H9 (cell line): ENCODE measurements around the gene ARHGAP40. TPM values are rescaled to one million over a fixed set of nuclear protein-coding genes. Genes with fewer than 3 reads are reported as not detected.

Source experiments
- DNase-seq: peaks from one replicate; pipeline ENCODE4 v3.0.0-alpha.2; 2017
- H2AFZ ChIP-seq: one replicate; pipeline ENCODE4 v1.6.1; 2013; ENCODE audit warnings: mild to moderate bottlenecking, low read length, control low read depth, moderate library complexity
- H2AK5ac ChIP-seq: 2 replicates; pipeline ENCODE4 v1.6.1; 2013; ENCODE audit warnings: low read length, control low read depth, mixed read lengths; ENCODE audit not compliant: insufficient read length
- H2BK120ac ChIP-seq: one replicate; pipeline ENCODE4 v1.6.1; 2013; ENCODE audit warnings: low read depth, mild to moderate bottlenecking, low read length, control low read depth, inconsistent platforms; ENCODE audit not compliant: poor library complexity, severe bottlenecking
- H2BK12ac ChIP-seq: 2 replicates; pipeline ENCODE4 v1.6.1; 2013; ENCODE audit warnings: low read length, control low read depth, mixed read lengths, low read depth; ENCODE audit not compliant: insufficient read length
- H2BK15ac ChIP-seq: 2 replicates; pipeline ENCODE4 v1.6.1; 2013; ENCODE audit warnings: low read depth, low read length, control low read depth
- H2BK20ac ChIP-seq: one replicate; pipeline ENCODE4 v1.6.1; 2013; ENCODE audit warnings: low read depth, mild to moderate bottlenecking, low read length, control low read depth, inconsistent platforms; ENCODE audit not compliant: poor library complexity, severe bottlenecking
- H2BK5ac ChIP-seq: 2 replicates; pipeline ENCODE4 v1.6.1; 2013; ENCODE audit warnings: low read length, control low read depth, mixed read lengths; ENCODE audit not compliant: insufficient read length
- H3K14ac ChIP-seq: 2 replicates; pipeline ENCODE4 v1.6.1; 2013; ENCODE audit warnings: low read length, control low read depth; ENCODE audit not compliant: insufficient read depth
- H3K18ac ChIP-seq: 2 replicates; pipeline ENCODE4 v1.6.1; 2013; ENCODE audit warnings: low read depth, mild to moderate bottlenecking, mixed read lengths, low read length, control low read depth; ENCODE audit not compliant: insufficient read length
- H3K23ac ChIP-seq: 2 replicates; pipeline ENCODE4 v1.6.1; 2013; ENCODE audit warnings: low read length, control low read depth, mixed read lengths, low read depth; ENCODE audit not compliant: insufficient read length
- H3K23me2 ChIP-seq: 2 replicates; pipeline ENCODE4 v1.6.1; 2013; ENCODE audit warnings: low read depth, mild to moderate bottlenecking, mixed read lengths, low read length, control low read depth; ENCODE audit not compliant: insufficient read length, poor library complexity, severe bottlenecking
- H3K27ac ChIP-seq: 2 replicates; pipeline ENCODE4 v1.5.1; 2013; ENCODE audit warnings: low read length, control low read depth, mixed read lengths, low read depth; ENCODE audit not compliant: insufficient read length
- H3K27me3 ChIP-seq: 2 replicates; pipeline ENCODE4 v1.6.1; 2013; ENCODE audit warnings: low read length, control low read depth, inconsistent platforms; ENCODE audit not compliant: insufficient read depth
- H3K4ac ChIP-seq: 2 replicates; pipeline ENCODE4 v1.6.1; 2013; ENCODE audit warnings: low read depth, mild to moderate bottlenecking, control low read depth, inconsistent platforms, low read length, moderate library complexity
- H3K4me1 ChIP-seq: 2 replicates; pipeline ENCODE4 v1.6.1; 2013; ENCODE audit warnings: low read length, control low read depth, inconsistent platforms; ENCODE audit not compliant: insufficient read depth
- H3K4me2 ChIP-seq: 2 replicates; pipeline ENCODE4 v1.6.1; 2013; ENCODE audit warnings: low read length, control low read depth, mixed read lengths; ENCODE audit not compliant: insufficient read length, insufficient read depth
- H3K56ac ChIP-seq: 2 replicates; pipeline ENCODE4 v1.6.1; 2013; ENCODE audit warnings: low read depth, mild to moderate bottlenecking, mixed read lengths, low read length, control low read depth; ENCODE audit not compliant: insufficient read length
- H3K79me1 ChIP-seq: 2 replicates; pipeline ENCODE4 v1.6.1; 2013; ENCODE audit warnings: low read depth, mild to moderate bottlenecking, moderate library complexity, low read length, control low read depth, inconsistent platforms; ENCODE audit not compliant: insufficient read depth, poor library complexity, severe bottlenecking
- H3K79me2 ChIP-seq: 2 replicates; pipeline ENCODE4 v1.6.1; 2013; ENCODE audit warnings: low read length, control low read depth, inconsistent platforms; ENCODE audit not compliant: insufficient read depth
- H3K9ac ChIP-seq: 2 replicates; pipeline ENCODE4 v1.6.1; 2013; ENCODE audit warnings: low read length, control low read depth, mixed read lengths; ENCODE audit not compliant: insufficient read length; ENCODE audit errors: extremely low read depth
- H3K9me3 ChIP-seq: one replicate; pipeline ENCODE4 v1.6.1; 2013; ENCODE audit warnings: low read depth, low read length, inconsistent platforms; ENCODE audit not compliant: control insufficient read depth
- H3T11ph ChIP-seq: one replicate; pipeline ENCODE4 v1.6.1; 2013; ENCODE audit warnings: mild to moderate bottlenecking, low read length, control low read depth, inconsistent platforms
- H4K20me1 ChIP-seq: one replicate; pipeline ENCODE4 v1.6.1; 2013; ENCODE audit not compliant: control insufficient read depth, insufficient read length, insufficient read depth
- H4K5ac ChIP-seq: 2 replicates; pipeline ENCODE4 v1.6.1; 2013; ENCODE audit warnings: low read depth, mild to moderate bottlenecking, mixed read lengths, low read length, control low read depth; ENCODE audit not compliant: insufficient read length
- H4K8ac ChIP-seq: replicated peaks from 2 replicates; pipeline ENCODE4 v1.6.1; 2013; ENCODE audit warnings: low read length, control low read depth, mixed read lengths, low read depth; ENCODE audit not compliant: insufficient read length
- H4K91ac ChIP-seq: 2 replicates; pipeline ENCODE4 v1.6.1; 2013; ENCODE audit warnings: low read depth, mild to moderate bottlenecking, moderate library complexity, mixed read lengths, low read length, control low read depth; ENCODE audit not compliant: insufficient read length
- H3K27ac Mint-ChIP-seq, 3 experiments: 2 replicates in 2 of 3; 3 replicates in 1 of 3; pipeline ENCODE4 v1.8.0; 2020 to 2021; ENCODE audit warnings: mixed read lengths in 3 of 3, mild to moderate bottlenecking in 1 of 3, moderate library complexity in 1 of 3
- H3K27me3 Mint-ChIP-seq: 2 replicates; pipeline ENCODE4 v1.8.0; 2021; ENCODE audit warnings: low read depth, mild to moderate bottlenecking, moderate library complexity, mixed read lengths
- H3K36me3 Mint-ChIP-seq, 3 experiments: 2 replicates in 2 of 3; 3 replicates in 1 of 3; pipeline ENCODE4 v1.8.0; 2020 to 2021; ENCODE audit warnings: low read depth in 3 of 3, mixed read lengths in 3 of 3; ENCODE audit not compliant: insufficient read depth in 1 of 3
- H3K4me1 Mint-ChIP-seq, 2 experiments: 2 replicates each; pipeline ENCODE4 v1.8.0; 2020; ENCODE audit warnings: mixed read lengths in 2 of 2
- H3K4me3 Mint-ChIP-seq, 2 experiments: 2 replicates in 1 of 2; 3 replicates in 1 of 2; pipeline ENCODE4 v1.8.0; 2020 to 2021; ENCODE audit warnings: mild to moderate bottlenecking in 2 of 2, mixed read lengths in 2 of 2, moderate library complexity in 1 of 2
- H3K9me3 Mint-ChIP-seq, 2 experiments: 2 replicates in 1 of 2; 3 replicates in 1 of 2; pipeline ENCODE4 v1.8.0; 2020; ENCODE audit warnings: mild to moderate bottlenecking in 2 of 2, mixed read lengths in 2 of 2, moderate library complexity in 1 of 2
- CTCF ChIP-seq: fragments of 200-600 bp; sonication (generic); conservative IDR thresholded peaks from 3 replicates; pipeline ENCODE4 v1.8.0; 2021; ENCODE audit warnings: antibody characterized with exemption, mild to moderate bottlenecking
- WGBS: extraction: QIAGEN DNeasy Blood & Tissue Kit; methylation state at CpG from one replicate; pipeline ENCODE4 v1.1.7; 2013; ENCODE audit warnings: missing lambda C conversion rate, low lambda C conversion rate, mixed read lengths; ENCODE audit not compliant: insufficient read length; ENCODE audit errors: extremely low coverage; 5-methylcytosine and 5-hydroxymethylcytosine counted together
- total RNA-seq: library from RNA; stranded (reverse); gene quantifications from 2 replicates; pipeline ENCODE4 v1.2.1, GENCODE V29; 2021

Gene ARHGAP40
- total RNA-seq, 1 experiment from 2014 or later: 0.17 TPM

- H3K9me3 Mint-ChIP-seq: no peaks in the 10 kb centered on the region
- H2BK5ac ChIP-seq: no peak overlapping the region
Observed at GRCh38 chr20:38581830-38582358, 19.7 kb upstream of the ARHGAP40 start.

More at GRCh38 chr20:38581830-38582358, 19.7 kb upstream of the ARHGAP40 start:
- no peak overlapping the region for H3K23ac ChIP-seq
- H3K4me2 ChIP-seq: no peak overlapping the region
- H3K18ac ChIP-seq: no peak overlapping the region
- no CpG with 5 or more reads among the region's 4 CpGs for WGBS
- DNase-seq: no peak
- no peak overlapping the region for H3K9ac ChIP-seq
- H3T11ph ChIP-seq: no peak overlapping the region
- H3K27me3 ChIP-seq: no peaks in the 10 kb centered on the region
- Mint-ChIP-seq H3K36me3 (no peaks in the 10 kb centered on the region), H3K4me3 (no peak overlapping the region), H3K4me1 (peaks cover 31 to 40% of the 10 kb centered on the region in 2 experiments), H3K27me3 (peaks cover 1% of the 10 kb centered on the region; the same call in 1 of the 2 replicates), H3K27ac (no peak overlapping the region)
- no peak overlapping the region; the same call in 1 of the 2 replicates for H3K14ac ChIP-seq
- H3K27ac ChIP-seq: no peak overlapping the region
- no peaks in the 10 kb centered on the region for H3K23me2 ChIP-seq
- H2BK12ac ChIP-seq: no peak overlapping the region
- H3K4me1 ChIP-seq: no peaks in the 10 kb centered on the region
- H3K79me2 ChIP-seq: no peaks in the 10 kb centered on the region
- no peak overlapping the region for H4K8ac ChIP-seq
- no peak overlapping the region for H4K5ac ChIP-seq
- no peak overlapping the region for H2BK20ac ChIP-seq
- no peaks in the 10 kb centered on the region for H4K20me1 ChIP-seq
- no peak overlapping the region for H2BK15ac ChIP-seq
- no peak overlapping the region for H3K4ac ChIP-seq
- H2BK120ac ChIP-seq: no peak overlapping the region
- no peak overlapping the region for H3K56ac ChIP-seq
- no peaks in the 10 kb centered on the region for H3K79me1 ChIP-seq
- H3K9me3 ChIP-seq: no peaks in the 10 kb centered on the region
- no peak overlapping the region for H2AFZ ChIP-seq
- H2AK5ac ChIP-seq: no peak overlapping the region
- no peak overlapping the region for H4K91ac ChIP-seq
- TF ChIP-seq CTCF: no peak
